GM23248 (cell line): ENCODE measurements around the gene BTNL9. TPM values are rescaled to one million over a fixed set of nuclear protein-coding genes. Genes with fewer than 3 reads are reported as not detected.

Experiments used
- DNase-seq: peaks from one replicate; pipeline ENCODE4 v3.0.0-alpha.2; 2015
- H2AFZ ChIP-seq: fragments of 200-600 bp; sonication (generic); 2 replicates; pipeline ENCODE4 v1.6.1; 2016; ENCODE audit warnings: antibody characterized with exemption
- H3F3A ChIP-seq: fragments of 200-600 bp; sonication (generic); 2 replicates; pipeline ENCODE4 v1.6.1; 2016; ENCODE audit warnings: mild to moderate bottlenecking, antibody characterized with exemption, mixed run types; ENCODE audit not compliant: insufficient read depth
- H3K27ac ChIP-seq: fragments of 200-600 bp; sonication (generic); 2 replicates; pipeline ENCODE4 v1.5.1; 2016; ENCODE audit warnings: mild to moderate bottlenecking
- H3K27me3 ChIP-seq: fragments of 200-600 bp; sonication (generic); replicated peaks from 2 replicates; pipeline ENCODE4 v1.6.1; 2016; ENCODE audit warnings: mild to moderate bottlenecking; ENCODE audit not compliant: insufficient read depth
- H3K36me3 ChIP-seq: fragments of 200-600 bp; sonication (generic); 2 replicates; pipeline ENCODE4 v1.6.1; 2016; ENCODE audit warnings: low read depth, mild to moderate bottlenecking
- H3K4me1 ChIP-seq: fragments of 200-600 bp; sonication (generic); 2 replicates; pipeline ENCODE4 v1.6.1; 2016; ENCODE audit warnings: mild to moderate bottlenecking; ENCODE audit not compliant: insufficient read depth
- H3K4me2 ChIP-seq: fragments of 200-600 bp; sonication (generic); one replicate; pipeline ENCODE4 v1.6.1; 2016; ENCODE audit warnings: mild to moderate bottlenecking; ENCODE audit not compliant: unreplicated experiment
- H3K4me3 ChIP-seq: fragments of 200-600 bp; sonication (generic); 2 replicates; pipeline ENCODE4 v1.5.1; 2016; ENCODE audit warnings: mild to moderate bottlenecking
- H3K79me2 ChIP-seq: fragments of 200-600 bp; sonication (generic); 2 replicates; pipeline ENCODE4 v1.6.1; 2016; ENCODE audit warnings: mild to moderate bottlenecking; ENCODE audit not compliant: insufficient read depth
- H3K9ac ChIP-seq: fragments of 200-600 bp; sonication (generic); 2 replicates; pipeline ENCODE4 v1.6.1; 2016; ENCODE audit warnings: mild to moderate bottlenecking
- H3K9me2 ChIP-seq: fragments of 200-600 bp; sonication (generic); 2 replicates; pipeline ENCODE4 v1.6.1; 2016; ENCODE audit warnings: mixed run types, mild to moderate bottlenecking, moderate library complexity; ENCODE audit not compliant: insufficient read depth
- H3K9me3 ChIP-seq: fragments of 200-600 bp; sonication (generic); one replicate; pipeline ENCODE4 v1.6.1; 2017; ENCODE audit warnings: low read depth
- H4K20me1 ChIP-seq: fragments of 200-600 bp; sonication (generic); 2 replicates; pipeline ENCODE4 v1.6.0; 2016; ENCODE audit not compliant: insufficient read depth
- EZH2 ChIP-seq: fragments of 200-600 bp; sonication (generic); IDR thresholded peaks from 2 replicates; pipeline ENCODE4 v1.6.1; 2018; ENCODE audit warnings: antibody characterized with exemption, mild to moderate bottlenecking; ENCODE audit not compliant: insufficient read depth, poor library complexity, severe bottlenecking
- EZH2phosphoT487 ChIP-seq: fragments of 200-600 bp; sonication (generic); IDR thresholded peaks from 2 replicates; pipeline ENCODE4 v1.6.1; 2018; ENCODE audit warnings: antibody characterized with exemption, moderate library complexity, mild to moderate bottlenecking, low read depth; ENCODE audit not compliant: insufficient read depth
- WGBS, 2 experiments: methylation state at CpG; one replicate each; pipeline ENCODE4 v1.1.6; 2015 to 2017; ENCODE audit warnings: low lambda C conversion rate in 2 of 2, low coverage in 1 of 2; ENCODE audit errors: missing lambda C conversion rate in 2 of 2; 5-methylcytosine and 5-hydroxymethylcytosine counted together
- in situ Hi-C: fragments of 300-500 bp; cut with MboI; formaldehyde crosslinking; loops from 2 replicates; pipeline ENCODE4 v1.15.0; 2020
- microRNA-seq: library from miRNA; unstranded; fragments of <30 nt; microRNA quantifications from one replicate; pipeline ENCODE4, GENCODE V29; 2016; ENCODE audit warnings: borderline number of aligned reads
- polyA plus RNA-seq: library from polyadenylated mRNA; unstranded; fragments of >200 nt; fragmentation: Nextera tagmentation; extraction: Ambion mirVana; gene quantifications from 2 replicates; pipeline ENCODE4 v1.2.1, GENCODE V29; 2016
- small RNA-seq: library from RNA; depleted of rRNA; stranded (forward); fragments of <200 nt; gene quantifications from one replicate; pipeline ENCODE3, GENCODE V24; 2014; ENCODE audit warnings: low read depth, low replicate concordance
- total RNA-seq: library from RNA; depleted of rRNA; stranded (reverse); fragments of >200 nt; shearing (Covaris generic); gene quantifications from 2 replicates; pipeline ENCODE4 v1.2.3, GENCODE V29; 2014; rRNA removed

BTNL9 gene
- total and polyA plus RNA-seq, 2 experiments from 2014 or later, result not detected

GRCh38 chr5:181109489-181110013 is 69.5 kb downstream of the BTNL9 start:
- Histone ChIP-seq H3K36me3 (no peaks in the 10 kb centered on the region), H3K79me2 (no peaks in the 10 kb centered on the region), H3K27ac (no peak overlapping the region), H3F3A (0 out of 2 replicates have a peak, but pooled peaks cover 5% of the 10 kb centered on the region), H2AFZ (no peak overlapping the region), H3K9me3 (no peaks in the 10 kb centered on the region), H3K9ac (no peak overlapping the region), H3K9me2 (no peaks in the 10 kb centered on the region), H3K27me3 (peaks cover 63% of the 10 kb centered on the region), H3K4me2 (no peak overlapping the region), H4K20me1 (no peaks in the 10 kb centered on the region), H3K4me3 (no peak overlapping the region), H3K4me1 (0 out of 2 replicates have a peak, but pooled peaks cover under 1% of the 10 kb centered on the region)
- no peak for DNase-seq
- TF ChIP-seq EZH2phosphoT487 (no peak), EZH2 (no peak)
- in situ Hi-C loops, result no loop called here
- 25 to 30% methylated on average over 11 of the region's 11 CpGs for WGBS, 2 experiments

- peaks cover 19% of the 10 kb centered on the region for H3F3A ChIP-seq
- DNase-seq, result no peak
- H3K4me1 ChIP-seq, result 0 out of 2 replicates have a peak, but pooled peaks cover 3% of the 10 kb centered on the region
- no peak overlapping the region for H3K9ac ChIP-seq
- H3K27me3 ChIP-seq, result peaks cover 60% of the 10 kb centered on the region
- no peaks in the 10 kb centered on the region for H3K79me2 ChIP-seq
- H3K4me3 ChIP-seq, result no peak overlapping the region
- in situ Hi-C loops, result no loop called here
- TF ChIP-seq EZH2, result no peak
- TF ChIP-seq EZH2phosphoT487, result no peak
- no peaks in the 10 kb centered on the region for H3K9me2 ChIP-seq
- H3K27ac ChIP-seq, result no peak overlapping the region
- H2AFZ ChIP-seq, result no peak overlapping the region
- H3K9me3 ChIP-seq, result no peaks in the 10 kb centered on the region
- H3K36me3 ChIP-seq, result no peaks in the 10 kb centered on the region
- H4K20me1 ChIP-seq, result no peaks in the 10 kb centered on the region
- H3K4me2 ChIP-seq, result no peak overlapping the region
- WGBS, 2 experiments, result 69 to 71% methylated on average over 5 of the region's 5 CpGs
Observed at GRCh38 chr5:181111010-181111409, 70.9 kb downstream of the BTNL9 start.

Small RNAs within 50 kb of the gene (microRNA-seq; reads per million reads assigned to microRNA genes)
- gene MIR8089, result not detected

Small RNAs within 50 kb of the gene (small RNA-seq; reads per million reads assigned to genes)
- gene MIR8089 (not detected), gene RNU6-1036P (not detected)

Other genes starting within 250 kb of the BTNL9 start
- gene MGAT1, start 237.5 kb upstream of the BTNL9 start, total RNA-seq, result 200 and 209 TPM in 2 replicates
- gene MGAT1, start 237.5 kb upstream of the BTNL9 start, polyA plus RNA-seq, result 180 and 192 TPM in 2 replicates
- gene ZFP62, start 179.0 kb upstream of the BTNL9 start, total RNA-seq, result 6.1 and 13.6 TPM in 2 replicates
- gene ZFP62, start 179.0 kb upstream of the BTNL9 start, polyA plus RNA-seq, result 9.4 and 13.0 TPM in 2 replicates
- not detected in 2 replicates for gene BTNL8, start 141.1 kb upstream of the BTNL9 start, total RNA-seq
- not detected in 2 replicates for gene BTNL8, start 141.1 kb upstream of the BTNL9 start, polyA plus RNA-seq
- not detected in 2 replicates for gene BTNL3, start 51.4 kb upstream of the BTNL9 start, total RNA-seq
- gene BTNL3, start 51.4 kb upstream of the BTNL9 start, polyA plus RNA-seq, result not detected in 2 replicates
- gene OR2V1, start 90.9 kb downstream of the BTNL9 start, total RNA-seq, result not detected in 2 replicates
- not detected in 2 replicates for gene OR2V1, start 90.9 kb downstream of the BTNL9 start, polyA plus RNA-seq
- not detected in 2 replicates for gene OR2V2, start 107.3 kb downstream of the BTNL9 start, total RNA-seq
- gene OR2V2, start 107.3 kb downstream of the BTNL9 start, polyA plus RNA-seq, result not detected in 2 replicates
- gene TRIM7, start 164.9 kb downstream of the BTNL9 start, total RNA-seq, result 1.4 and 6.8 TPM in 2 replicates
- 2.5 and 3.1 TPM in 2 replicates for gene TRIM7, start 164.9 kb downstream of the BTNL9 start, polyA plus RNA-seq
- gene TRIM41, start 183.0 kb downstream of the BTNL9 start, total RNA-seq, result 17.5 and 18.6 TPM in 2 replicates
- 3.8 and 4.3 TPM in 2 replicates for gene TRIM41, start 183.0 kb downstream of the BTNL9 start, polyA plus RNA-seq
- gene RACK1, start 203.6 kb downstream of the BTNL9 start, total RNA-seq, result 2,598 and 3,224 TPM in 2 replicates
- 837 and 864 TPM in 2 replicates for gene RACK1, start 203.6 kb downstream of the BTNL9 start, polyA plus RNA-seq
- 6.6 and 7.8 TPM in 2 replicates for gene TRIM52, start 220.9 kb downstream of the BTNL9 start, total RNA-seq
- gene TRIM52, start 220.9 kb downstream of the BTNL9 start, polyA plus RNA-seq, result 4.1 and 5.3 TPM in 2 replicates